Measurements from ENCODE around the gene CEP72.
"Not testable (repeated sequence)": the region's sequence is repeated elsewhere in the genome, so short reads cannot be mapped to it uniquely, and the experiment has no call there.

The CEP72 gene

GRCh38 chr5:581266-581665, 30.9 kb upstream of the CEP72 start:
- Histone ChIP-seq H4K20me1 (ENCODE audit: insufficient read depth) (no peaks in the 10 kb centered on the region), H3K79me2 (ENCODE audit: insufficient read depth, low read depth) (no peaks in the 10 kb centered on the region), H3K4me1 (ENCODE audit: low read depth, poor library complexity, severe bottlenecking) (no peaks in the 10 kb centered on the region), H3K4me3 (IDR thresholded peaks at IDR 0.05; ENCODE audit: insufficient read depth, low read depth, low read length) (no peak overlapping the region), H3K27ac (no peak overlapping the region), H2AFZ (ENCODE audit: low read depth) (no peak overlapping the region), H3K4me2 (no peak overlapping the region), H3K27me3 (ENCODE audit: insufficient read depth, low read depth) (peaks cover 69% of the 10 kb centered on the region), H3K9ac (no peak overlapping the region), H3K36me3 (ENCODE audit: insufficient read depth) (no peaks in the 10 kb centered on the region)
- TF ChIP-seq CTCF (conservative IDR thresholded peaks at IDR 0.05; ENCODE audit: low read depth, low read length): no peak

- no peak overlapping the region for H3K27ac ChIP-seq
These were observed 30.2 kb upstream of the CEP72 start for GRCh38 chr5:581941-582340.

GRCh38 chr5:582445-582844, 29.7 kb upstream of the CEP72 start:
- not testable (repeated sequence) for H3K9ac ChIP-seq; H3K4me3 ChIP-seq (IDR thresholded peaks at IDR 0.05; ENCODE audit: insufficient read depth, low read depth, low read length); H3K36me3 ChIP-seq (ENCODE audit: insufficient read depth); H2AFZ ChIP-seq (ENCODE audit: low read depth); H3K27ac ChIP-seq; H3K4me1 ChIP-seq (ENCODE audit: low read depth, poor library complexity, severe bottlenecking); H3K79me2 ChIP-seq (ENCODE audit: insufficient read depth, low read depth); H3K4me2 ChIP-seq; H4K20me1 ChIP-seq (ENCODE audit: insufficient read depth)
- peaks cover 63% of the 10 kb centered on the region for H3K27me3 ChIP-seq (ENCODE audit: insufficient read depth, low read depth)

More at GRCh38 chr5:581941-582340, 30.2 kb upstream of the CEP72 start:
- Histone ChIP-seq H4K20me1 (ENCODE audit: insufficient read depth) (no peaks in the 10 kb centered on the region), H3K4me2 (no peak overlapping the region), H3K4me1 (ENCODE audit: low read depth, poor library complexity, severe bottlenecking) (no peaks in the 10 kb centered on the region), H3K9ac (no peak overlapping the region), H3K36me3 (ENCODE audit: insufficient read depth) (no peaks in the 10 kb centered on the region), H3K27me3 (ENCODE audit: insufficient read depth, low read depth) (peaks cover 63% of the 10 kb centered on the region), H3K4me3 (IDR thresholded peaks at IDR 0.05; ENCODE audit: insufficient read depth, low read depth, low read length) (no peak overlapping the region), H2AFZ (ENCODE audit: low read depth) (no peak overlapping the region), H3K79me2 (ENCODE audit: insufficient read depth, low read depth) (no peaks in the 10 kb centered on the region)
- no peak for TF ChIP-seq CTCF (conservative IDR thresholded peaks at IDR 0.05; ENCODE audit: low read depth, low read length)

- Histone ChIP-seq H3K4me3 (IDR thresholded peaks at IDR 0.05; ENCODE audit: insufficient read depth, low read depth, low read length) (no peak overlapping the region), H3K27me3 (ENCODE audit: insufficient read depth, low read depth) (peaks cover 62% of the 10 kb centered on the region), H3K27ac (no peak overlapping the region), H3K9ac (no peak overlapping the region), H3K4me1 (ENCODE audit: low read depth, poor library complexity, severe bottlenecking) (no peaks in the 10 kb centered on the region), H3K36me3 (ENCODE audit: insufficient read depth) (no peaks in the 10 kb centered on the region), H2AFZ (ENCODE audit: low read depth) (no peak overlapping the region), H4K20me1 (ENCODE audit: insufficient read depth) (no peaks in the 10 kb centered on the region), H3K4me2 (no peak overlapping the region), H3K79me2 (ENCODE audit: insufficient read depth, low read depth) (no peaks in the 10 kb centered on the region)
- no peak for TF ChIP-seq CTCF (conservative IDR thresholded peaks at IDR 0.05; ENCODE audit: low read depth, low read length)
These were observed 29.1 kb upstream of the CEP72 start for GRCh38 chr5:582936-583635.

- Histone ChIP-seq H3K4me2 (no peak overlapping the region), H3K4me3 (IDR thresholded peaks at IDR 0.05; ENCODE audit: insufficient read depth, low read depth, low read length) (no peak overlapping the region), H3K4me1 (ENCODE audit: low read depth, poor library complexity, severe bottlenecking) (no peaks in the 10 kb centered on the region), H3K9ac (no peak overlapping the region), H3K27me3 (ENCODE audit: insufficient read depth, low read depth) (peaks cover 56% of the 10 kb centered on the region), H3K36me3 (ENCODE audit: insufficient read depth) (no peaks in the 10 kb centered on the region), H4K20me1 (ENCODE audit: insufficient read depth) (no peaks in the 10 kb centered on the region), H2AFZ (ENCODE audit: low read depth) (no peak overlapping the region), H3K79me2 (ENCODE audit: insufficient read depth, low read depth) (no peaks in the 10 kb centered on the region), H3K27ac (no peak overlapping the region)
- TF ChIP-seq CTCF (conservative IDR thresholded peaks at IDR 0.05; ENCODE audit: low read depth, low read length): no peak
These were observed 28.5 kb upstream of the CEP72 start for GRCh38 chr5:583645-584044.

Data from KMS-11 (cell line).